Stimulated activated CD4-positive, alpha-beta T cell treated with anti-CD3 and anti-CD28 coated beads, Interleukin-1b, Interleukin-23, amount 100 ng/mL, for 24 hours (primary cell): Measurements from ENCODE around the gene NUDC.
"Not testable (repeated sequence)": the region's sequence is repeated elsewhere in the genome, so short reads cannot be mapped to it uniquely, and the experiment has no call there.

Experiments used
- DNase-seq, 4 experiments: peaks; one replicate each; pipeline ENCODE4 v3.0.0-alpha.2; 2020; ENCODE audit warnings: low read depth in 4 of 4, low spot score in 1 of 4

Gene NUDC

GRCh38 chr1:26911399-26912146, 10.0 kb upstream of the NUDC start:
- DNase-seq: no peak

DNA sequence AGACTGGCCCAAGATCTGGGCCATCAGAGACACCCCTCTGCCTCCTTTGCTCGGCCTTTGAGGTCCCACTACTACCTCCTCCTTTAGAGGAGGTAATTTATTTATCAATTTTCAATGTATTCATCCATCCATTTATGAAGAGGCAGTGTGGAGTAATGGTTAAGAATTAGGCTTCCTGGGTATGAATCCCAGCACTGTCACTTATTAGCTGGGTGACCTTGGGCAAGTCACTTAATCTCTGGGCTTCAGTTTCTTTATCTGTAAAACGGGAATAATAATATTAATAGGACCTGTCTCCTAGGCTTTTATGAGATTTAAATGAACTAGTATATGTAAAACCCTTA, 9.4 kb upstream of the NUDC start:
- DNase-seq: no peak

DNA sequence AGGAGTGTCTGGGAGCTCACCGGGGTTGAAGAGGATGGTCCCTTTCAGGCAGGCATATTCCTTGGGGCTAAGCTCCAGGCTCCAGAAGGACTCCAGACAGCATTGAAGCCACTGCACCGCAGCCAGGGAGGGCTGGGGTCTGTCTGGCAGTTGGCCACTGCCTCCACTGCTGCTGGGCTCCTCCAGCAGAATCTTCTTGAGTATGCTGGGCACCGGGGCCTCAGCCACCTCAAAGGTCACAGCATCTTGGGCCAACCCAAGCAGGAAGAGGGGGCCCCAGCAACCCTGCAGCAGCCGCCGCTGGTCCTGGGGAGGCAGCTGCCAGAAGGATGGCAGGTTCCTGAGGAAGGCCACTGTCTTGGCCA, 8.2 kb upstream of the NUDC start:
- DNase-seq: no peak

GRCh38 chr1:26913754-26914619, 7.6 kb upstream of the NUDC start, which contains the start of gene NR0B2:
NR0B2 (minus strand) TSS chr1:26913975; CDS start chr1:26913940, 35 bp downstream.
- DNase-seq: no peak

DNA sequence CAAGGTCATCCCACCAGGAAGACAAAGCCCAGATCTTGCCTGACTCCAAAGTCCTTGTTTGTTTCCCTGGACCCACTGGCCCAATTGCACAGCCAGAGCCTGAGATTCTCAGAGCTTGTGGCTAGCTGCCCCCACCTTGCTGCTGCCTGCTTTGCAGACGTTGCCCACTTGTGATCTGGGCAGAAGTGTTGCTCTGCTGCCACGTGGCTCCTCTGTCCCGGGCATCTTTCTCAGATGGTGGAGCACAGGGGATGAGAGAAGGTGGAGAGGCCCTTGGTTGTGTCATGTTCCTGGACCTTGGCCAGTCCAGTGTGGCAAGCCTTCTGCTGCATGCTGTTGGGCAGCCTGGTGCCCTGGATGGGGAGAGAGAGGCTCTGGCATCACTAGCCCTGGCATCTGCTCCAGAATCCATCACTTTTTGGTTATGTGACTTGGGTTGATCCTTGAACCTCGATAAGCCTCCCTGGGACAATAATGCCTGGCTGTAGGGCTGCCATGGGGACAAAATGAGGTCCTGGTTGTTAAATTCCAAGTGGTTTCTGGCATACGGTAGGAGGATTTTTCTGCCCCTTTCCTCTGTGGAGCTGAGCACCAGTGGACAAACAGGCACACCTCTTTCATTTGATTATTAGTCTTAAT, 6.2 kb upstream of the NUDC start:
- no peak for DNase-seq

DNA sequence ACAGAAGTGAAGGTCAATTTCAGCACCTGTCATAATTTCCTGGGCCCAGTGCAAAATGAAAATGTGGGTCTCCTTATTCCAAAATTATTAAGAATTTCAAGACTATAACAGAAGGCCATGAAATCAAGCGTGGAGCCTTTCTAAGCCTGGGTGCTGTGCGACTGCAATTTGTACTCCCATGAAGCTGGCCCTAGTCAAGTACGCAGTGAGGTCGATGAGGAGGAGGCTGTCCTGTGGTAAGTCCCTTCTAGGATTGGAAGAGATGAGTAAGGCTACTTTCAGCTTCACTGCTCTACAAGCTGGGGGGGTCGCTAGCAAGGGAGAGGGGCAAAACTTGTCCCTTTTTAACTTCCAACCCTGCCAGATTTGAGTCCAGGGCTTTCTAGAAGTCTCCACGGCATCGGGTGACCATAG, 410 bp upstream of the NUDC start:
- DNase-seq: no peak

- DNase-seq: no peak
These were observed 837 bp downstream of the NUDC start for GRCh38 chr1:26922431-26922729.

- DNase-seq: no peak
These were observed 1.4 kb downstream of the NUDC start for GRCh38 chr1:26922901-26923300.

DNA sequence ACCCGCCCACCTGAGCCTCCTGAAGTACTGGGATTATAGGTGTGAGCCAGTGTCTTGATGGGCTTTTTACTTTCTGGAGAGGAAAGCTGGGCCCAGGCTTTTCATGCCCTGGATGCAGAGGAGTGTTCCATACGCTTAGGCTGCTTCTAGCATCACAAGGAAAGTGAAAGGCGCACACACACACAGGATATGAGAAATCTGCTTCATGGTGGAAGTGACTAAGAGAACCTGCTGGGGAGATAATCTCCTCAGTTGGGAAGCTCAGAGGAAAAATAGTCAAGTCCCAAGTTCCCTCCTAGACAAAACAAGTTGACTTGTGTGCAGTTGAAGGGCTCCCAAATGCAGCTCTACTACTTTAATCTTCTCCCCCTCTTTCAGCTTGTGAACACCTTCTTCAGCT, 2.2 kb downstream of the NUDC start:
- DNase-seq: no peak

- DNase-seq: no peak
These were observed 11.0 kb downstream of the NUDC start for GRCh38 chr1:26932531-26932930.

- DNase-seq: no peak
These were observed 15.3 kb downstream of the NUDC start for GRCh38 chr1:26936823-26937222.

DNA sequence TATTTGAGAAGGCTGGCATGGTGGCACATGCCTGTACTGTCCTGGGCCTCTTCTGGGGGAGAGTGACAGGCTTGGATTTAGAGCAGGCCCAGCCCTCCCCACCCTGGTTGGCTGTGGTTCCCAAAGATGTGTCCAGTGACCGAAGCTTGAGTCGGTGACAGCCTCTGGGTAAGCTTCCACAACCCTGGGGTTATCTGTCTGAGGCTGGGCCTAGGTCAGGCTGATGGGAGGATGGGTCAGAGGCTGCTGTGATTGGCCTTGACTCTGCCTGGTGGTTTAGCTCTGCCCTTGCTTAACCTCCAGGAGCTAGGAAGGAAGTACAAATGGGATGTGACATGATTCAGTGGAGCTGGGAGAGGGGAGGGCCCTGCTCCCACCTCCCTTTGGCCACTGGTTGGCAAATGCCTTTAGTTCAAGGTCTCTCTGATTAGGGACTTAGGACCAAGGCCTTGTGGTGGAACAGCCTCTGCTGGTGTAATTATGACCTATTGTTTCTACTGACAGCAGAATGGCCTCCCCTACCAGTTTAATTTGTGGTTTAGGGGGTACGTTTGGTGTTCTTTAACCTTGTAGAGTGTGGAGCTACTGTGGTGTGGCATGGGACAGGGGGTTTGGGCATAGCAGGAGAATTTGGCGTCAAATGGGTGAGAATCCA, 16.6 kb downstream of the NUDC start:
- DNase-seq: no peak

GRCh38 chr1:26938659-26939025, 17.1 kb downstream of the NUDC start:
- no peak for DNase-seq

- no peak for DNase-seq
These were observed 19.8 kb downstream of the NUDC start for GRCh38 chr1:26941311-26941710.

DNA sequence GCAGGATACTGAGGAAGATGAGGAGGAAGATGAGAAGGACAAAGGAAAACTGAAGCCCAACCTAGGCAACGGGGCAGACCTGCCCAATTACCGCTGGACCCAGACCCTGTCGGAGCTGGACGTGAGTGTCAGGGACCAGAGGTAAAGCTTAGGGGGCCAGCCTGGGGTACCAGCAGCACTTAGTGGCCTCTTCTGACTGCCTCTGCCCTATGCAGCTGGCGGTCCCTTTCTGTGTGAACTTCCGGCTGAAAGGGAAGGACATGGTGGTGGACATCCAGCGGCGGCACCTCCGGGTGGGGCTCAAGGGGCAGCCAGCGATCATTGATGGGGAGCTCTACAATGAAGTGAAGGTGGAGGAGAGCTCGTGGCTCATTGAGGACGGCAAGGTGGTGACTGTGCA, 21.1 kb downstream of the NUDC start:
- no peak for DNase-seq

DNA sequence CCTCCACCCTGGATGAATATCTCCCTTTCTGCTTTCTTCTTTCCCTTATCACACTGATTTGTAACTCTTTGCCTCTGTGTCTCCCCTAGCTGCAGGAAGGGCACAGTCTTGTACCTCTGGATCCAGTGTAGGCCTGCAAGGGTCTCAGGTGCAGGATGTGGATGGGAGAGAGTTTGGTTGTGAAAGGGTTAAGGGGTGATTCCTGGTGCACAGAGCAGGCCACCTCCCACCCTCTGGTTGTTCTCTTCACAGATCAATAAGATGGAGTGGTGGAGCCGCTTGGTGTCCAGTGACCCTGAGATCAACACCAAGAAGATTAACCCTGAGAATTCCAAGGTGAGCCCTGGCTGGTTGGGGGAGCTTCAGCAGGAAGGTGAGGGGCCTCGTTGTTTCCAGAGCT, 23.6 kb downstream of the NUDC start:
- no peak for DNase-seq

DNA sequence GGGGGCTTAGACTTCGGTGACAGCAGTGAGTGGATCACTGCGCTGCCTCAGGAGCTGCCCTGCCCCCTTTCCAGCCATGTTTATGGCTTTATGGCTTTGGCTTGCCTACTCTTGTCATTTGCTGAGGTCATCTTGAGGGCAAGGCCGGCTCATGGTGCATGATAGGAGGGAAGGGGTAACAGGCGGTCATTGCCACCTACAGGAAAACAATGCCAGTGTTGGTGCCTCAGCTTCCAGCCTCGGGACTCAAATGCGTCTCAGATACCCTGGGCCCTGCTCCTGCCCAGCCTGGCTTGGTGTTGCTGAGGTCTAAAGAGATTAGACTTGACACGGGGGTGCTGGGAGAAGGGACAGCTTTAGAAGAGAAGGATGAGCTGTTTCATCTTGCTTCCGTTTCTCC, 24.2 kb downstream of the NUDC start:
- DNase-seq: no peak

- DNase-seq: no peak
These were observed 24.7 kb downstream of the NUDC start for GRCh38 chr1:26946270-26946669.

DNA sequence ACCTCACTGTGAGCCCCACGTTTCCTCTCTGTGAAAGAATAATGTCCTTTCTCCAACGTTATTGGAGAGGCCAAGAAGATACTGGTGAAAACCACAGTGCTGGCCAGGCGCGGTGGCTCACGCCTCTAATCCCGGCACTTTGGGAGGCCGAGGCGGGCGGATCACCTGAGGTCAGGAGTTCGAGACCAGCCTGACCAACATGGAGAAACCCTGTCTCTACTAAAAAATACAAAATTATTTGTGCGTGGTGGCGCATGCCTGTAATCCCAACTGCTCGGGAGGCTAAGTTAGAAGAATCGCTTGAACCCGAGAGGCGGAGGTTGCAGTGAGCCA, 27.1 kb downstream of the NUDC start:
- not testable (repeated sequence) for DNase-seq

- no peak for DNase-seq
These were observed 27.9 kb downstream of the NUDC start for GRCh38 chr1:26949266-26949925.

DNA sequence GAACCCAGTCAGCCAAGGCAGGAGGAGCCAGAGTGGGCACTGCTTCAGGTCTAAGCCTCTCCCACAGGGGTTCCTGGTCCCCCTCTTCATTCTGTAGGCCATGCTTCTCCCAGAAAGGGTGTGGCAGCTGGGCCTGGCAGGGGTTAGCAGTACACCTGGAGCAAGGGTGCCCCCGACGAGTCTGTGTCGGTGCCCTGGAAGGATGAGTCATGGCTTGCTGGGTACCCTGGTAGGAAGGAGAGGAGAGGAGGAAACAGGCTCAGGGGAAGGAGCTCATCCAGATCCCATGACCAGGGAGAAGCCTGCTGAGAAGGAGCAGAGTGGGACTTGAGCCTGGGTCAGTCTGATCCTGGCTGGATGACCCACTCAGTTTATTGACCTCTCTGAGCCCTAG, 28.4 kb downstream of the NUDC start:
- no peak for DNase-seq

GRCh38 chr1:26950602-26951001, 29.1 kb downstream of the NUDC start:
- DNase-seq: no peak
